Measurements from ENCODE around the gene PPIH.

Gene PPIH

GRCh38 chr1:42682739-42683531 lies 24.7 kb downstream of the PPIH start:
- H3K27ac ChIP-seq (ENCODE audit: low read depth, low read length, poor library complexity, severe bottlenecking): no peak overlapping the region
- peaks cover 50% of the 10 kb centered on the region for H3K36me3 ChIP-seq (ENCODE audit: insufficient read depth, low read length)
- no peaks in the 10 kb centered on the region for H3K9me3 ChIP-seq (ENCODE audit: low read length)
- no peaks in the 10 kb centered on the region for H3K27me3 ChIP-seq (ENCODE audit: insufficient read depth, low read length)
- no peaks in the 10 kb centered on the region for H3K9me2 ChIP-seq (ENCODE audit: low read depth, low read length)
- peak overlapping the region; percentile 84 for H3K9ac ChIP-seq (ENCODE audit: low read length)
- H3K4me1 ChIP-seq (ENCODE audit: insufficient read depth, low read length, severe bottlenecking): peaks cover 63% of the 10 kb centered on the region
- H2AFZ ChIP-seq (ENCODE audit: low read length): no peak overlapping the region
- H3F3A ChIP-seq (ENCODE audit: insufficient read depth, low read length): 0 out of 2 replicates have a peak, but pooled peaks cover 8% of the 10 kb centered on the region
- H3K79me2 ChIP-seq (ENCODE audit: insufficient read depth, low read length): peaks cover 51% of the 10 kb centered on the region
- TF ChIP-seq EZH2 (IDR thresholded peaks at IDR 0.05; ENCODE audit: borderline replicate concordance, low read length): no peak
- no peak for TF ChIP-seq CTCF (IDR thresholded peaks at IDR 0.05; ENCODE audit: low read length)
- H4K20me1 ChIP-seq (ENCODE audit: insufficient read depth, low read length): peaks cover 9% of the 10 kb centered on the region
- H3K4me2 ChIP-seq (ENCODE audit: low read length): peak overlapping the region; percentile 88
- H3K4me3 ChIP-seq (ENCODE audit: low read depth, low read length, poor library complexity, severe bottlenecking): peak overlapping the region; percentile 81

- Histone ChIP-seq H2AFZ (ENCODE audit: low read length) (no peak overlapping the region), H3K79me2 (ENCODE audit: insufficient read depth, low read length) (peaks cover 63% of the 10 kb centered on the region), H3K27ac (ENCODE audit: low read depth, low read length, poor library complexity, severe bottlenecking) (no peak overlapping the region), H3K4me3 (ENCODE audit: low read depth, low read length, poor library complexity, severe bottlenecking) (peak overlapping the region; percentile 76), H3K4me2 (ENCODE audit: low read length) (peak overlapping the region; percentile 88), H3K9me2 (ENCODE audit: low read depth, low read length) (no peaks in the 10 kb centered on the region), H3K27me3 (ENCODE audit: insufficient read depth, low read length) (no peaks in the 10 kb centered on the region), H4K20me1 (ENCODE audit: insufficient read depth, low read length) (peaks cover 9% of the 10 kb centered on the region), H3K36me3 (ENCODE audit: insufficient read depth, low read length) (peaks cover 62% of the 10 kb centered on the region), H3K9me3 (ENCODE audit: low read length) (no peaks in the 10 kb centered on the region), H3K9ac (ENCODE audit: low read length) (peak overlapping the region; percentile 84), H3K4me1 (ENCODE audit: insufficient read depth, low read length, severe bottlenecking) (peaks cover 76% of the 10 kb centered on the region), H3F3A (ENCODE audit: insufficient read depth, low read length) (0 out of 2 replicates have a peak, but pooled peaks cover 8% of the 10 kb centered on the region)
- TF ChIP-seq EZH2 (IDR thresholded peaks at IDR 0.05; ENCODE audit: borderline replicate concordance, low read length) (no peak), CTCF (IDR thresholded peaks at IDR 0.05; ENCODE audit: low read length) (no peak)
Observed at GRCh38 chr1:42684139-42684538, 25.9 kb downstream of the PPIH start.

GRCh38 chr1:42686418-42686817 lies 28.2 kb downstream of the PPIH start:
- Histone ChIP-seq H4K20me1 (ENCODE audit: insufficient read depth, low read length) (peaks cover 17% of the 10 kb centered on the region), H3K4me2 (ENCODE audit: low read length) (peak overlapping the region; percentile 88), H3K36me3 (ENCODE audit: insufficient read depth, low read length) (peaks cover 84% of the 10 kb centered on the region), H2AFZ (ENCODE audit: low read length) (no peak overlapping the region), H3K4me3 (ENCODE audit: low read depth, low read length, poor library complexity, severe bottlenecking) (peak overlapping the region; percentile 76), H3K9ac (ENCODE audit: low read length) (no peak overlapping the region; the same call in 1 of the 2 replicates), H3K27me3 (ENCODE audit: insufficient read depth, low read length) (no peaks in the 10 kb centered on the region), H3K4me1 (ENCODE audit: insufficient read depth, low read length, severe bottlenecking) (peaks cover 80% of the 10 kb centered on the region), H3F3A (ENCODE audit: insufficient read depth, low read length) (no peaks in the 10 kb centered on the region), H3K79me2 (ENCODE audit: insufficient read depth, low read length) (peaks cover 85% of the 10 kb centered on the region), H3K27ac (ENCODE audit: low read depth, low read length, poor library complexity, severe bottlenecking) (no peak overlapping the region), H3K9me2 (ENCODE audit: low read depth, low read length) (no peaks in the 10 kb centered on the region), H3K9me3 (ENCODE audit: low read length) (no peaks in the 10 kb centered on the region)
- TF ChIP-seq EZH2 (IDR thresholded peaks at IDR 0.05; ENCODE audit: borderline replicate concordance, low read length) (no peak), CTCF (IDR thresholded peaks at IDR 0.05; ENCODE audit: low read length) (no peak)

Measured in OCI-LY1 (cell line).